ENCODE measurements around the gene KAT6B.
A peak's percentile ranks its signal among the peaks of the same experiment; 100 is the strongest.

The KAT6B gene

GRCh38 chr10:75018686-75019307 is 192.4 kb downstream of the KAT6B start:
- DNase-seq, result no peak

- no peak for DNase-seq
Observed at GRCh38 chr10:75019370-75019769, 193.0 kb downstream of the KAT6B start.

DNA sequence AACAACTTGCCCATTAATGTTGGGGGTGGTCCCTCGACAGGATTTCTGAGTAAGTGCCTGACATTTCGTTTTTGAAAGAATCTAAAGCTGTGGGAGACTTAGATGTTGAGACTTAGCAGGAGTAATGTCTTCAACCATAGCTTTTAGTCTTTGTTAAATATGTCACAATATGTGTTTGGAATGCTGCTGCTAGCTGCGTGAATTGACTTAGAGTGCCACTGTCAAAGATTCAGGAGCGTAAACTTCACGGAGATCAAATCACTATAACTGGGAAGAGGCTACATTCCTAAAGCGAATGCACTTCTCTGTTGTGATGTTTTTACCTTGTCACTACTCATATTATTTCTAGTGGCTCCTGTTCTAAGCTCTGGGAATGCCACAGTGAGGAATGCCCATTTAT is 193.8 kb downstream of the KAT6B start:
- DNase-seq, result no peak

- DNase-seq, result no peak
Observed at GRCh38 chr10:75021379-75022249, 195.2 kb downstream of the KAT6B start.

GRCh38 chr10:75023074-75023473 is 196.7 kb downstream of the KAT6B start:
- no peak for DNase-seq

DNA sequence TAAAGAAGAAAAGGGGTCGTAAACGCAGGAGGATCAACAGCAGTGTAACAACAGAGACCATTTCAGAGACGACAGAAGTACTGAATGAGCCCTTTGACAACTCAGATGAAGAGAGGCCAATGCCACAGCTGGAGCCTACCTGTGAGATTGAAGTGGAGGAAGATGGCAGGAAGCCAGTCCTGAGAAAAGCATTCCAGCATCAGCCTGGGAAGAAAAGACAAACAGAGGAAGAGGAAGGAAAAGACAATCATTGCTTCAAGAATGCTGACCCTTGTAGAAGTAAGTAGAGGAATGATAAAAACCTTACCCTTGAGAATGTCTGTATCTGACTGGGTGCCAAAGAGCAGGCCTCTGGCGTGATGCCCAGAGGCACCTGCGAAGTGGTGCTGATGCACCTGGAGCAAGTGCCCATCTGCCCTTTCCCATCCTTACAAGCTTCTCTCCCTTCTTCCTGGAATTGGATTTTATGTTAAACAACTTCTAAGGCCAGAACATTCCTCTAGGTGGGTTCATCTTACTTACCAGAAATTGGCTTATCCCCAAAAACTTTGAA is 198.6 kb downstream of the KAT6B start:
- no peak for DNase-seq

DNA sequence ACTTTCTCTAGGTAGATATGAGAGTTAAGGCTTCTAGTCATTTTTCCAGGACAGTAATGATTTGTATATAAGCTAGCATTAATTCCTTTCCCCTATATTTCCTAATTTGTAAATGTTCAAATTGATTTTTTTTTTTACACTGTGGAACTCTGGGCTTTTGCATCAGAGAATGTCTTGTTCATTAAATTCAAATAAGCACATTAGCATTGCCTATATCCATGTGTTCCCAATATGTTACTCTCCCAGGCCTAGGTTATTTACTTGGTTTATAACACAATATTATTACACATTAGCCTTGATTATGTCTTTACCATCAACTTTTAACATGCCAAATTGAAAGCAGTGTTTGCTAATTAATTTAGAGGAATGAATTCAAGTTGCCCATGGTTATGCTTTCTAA is 201.6 kb downstream of the KAT6B start:
- no peak for DNase-seq

DNA sequence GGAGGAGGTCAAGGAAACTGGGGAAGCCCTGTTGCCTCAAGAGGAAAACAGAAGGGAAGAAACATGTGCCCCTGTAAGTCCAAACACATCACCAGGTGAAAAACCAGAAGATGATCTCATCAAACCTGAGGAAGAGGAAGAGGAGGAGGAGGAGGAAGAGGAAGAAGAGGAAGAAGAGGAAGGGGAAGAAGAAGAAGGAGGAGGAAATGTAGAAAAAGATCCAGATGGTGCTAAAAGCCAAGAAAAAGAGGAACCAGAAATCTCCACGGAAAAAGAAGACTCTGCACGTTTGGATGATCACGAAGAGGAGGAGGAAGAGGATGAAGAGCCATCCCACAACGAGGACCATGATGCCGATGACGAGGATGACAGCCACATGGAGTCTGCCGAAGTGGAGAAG is 202.3 kb downstream of the KAT6B start:
- no peak for DNase-seq

DNA sequence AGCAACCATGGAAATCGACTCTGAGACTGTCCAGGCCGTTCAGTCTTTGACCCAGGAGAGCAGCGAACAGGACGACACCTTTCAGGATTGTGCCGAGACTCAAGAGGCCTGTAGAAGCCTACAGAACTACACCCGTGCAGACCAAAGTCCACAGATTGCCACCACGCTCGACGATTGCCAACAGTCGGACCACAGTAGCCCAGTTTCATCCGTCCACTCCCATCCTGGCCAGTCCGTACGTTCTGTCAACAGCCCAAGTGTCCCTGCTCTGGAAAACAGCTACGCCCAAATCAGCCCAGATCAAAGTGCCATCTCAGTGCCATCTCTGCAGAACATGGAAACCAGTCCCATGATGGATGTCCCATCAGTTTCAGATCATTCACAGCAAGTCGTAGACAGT is 203.0 kb downstream of the KAT6B start:
- DNase-seq, result no peak

DNA sequence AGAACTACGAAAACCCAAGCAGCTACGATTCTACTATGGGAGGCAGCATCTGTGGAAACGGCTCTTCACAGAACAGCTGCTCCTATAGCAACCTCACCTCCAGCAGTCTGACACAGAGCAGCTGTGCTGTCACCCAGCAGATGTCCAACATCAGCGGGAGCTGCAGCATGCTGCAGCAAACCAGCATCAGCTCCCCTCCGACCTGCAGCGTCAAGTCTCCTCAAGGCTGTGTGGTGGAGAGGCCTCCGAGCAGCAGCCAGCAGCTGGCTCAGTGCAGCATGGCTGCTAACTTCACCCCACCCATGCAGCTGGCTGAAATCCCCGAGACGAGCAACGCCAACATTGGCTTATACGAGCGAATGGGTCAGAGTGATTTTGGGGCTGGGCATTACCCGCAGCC is 203.5 kb downstream of the KAT6B start:
- DNase-seq, result no peak

GRCh38 chr10:75030371-75030770 is 204.0 kb downstream of the KAT6B start:
- no peak for DNase-seq

DNA sequence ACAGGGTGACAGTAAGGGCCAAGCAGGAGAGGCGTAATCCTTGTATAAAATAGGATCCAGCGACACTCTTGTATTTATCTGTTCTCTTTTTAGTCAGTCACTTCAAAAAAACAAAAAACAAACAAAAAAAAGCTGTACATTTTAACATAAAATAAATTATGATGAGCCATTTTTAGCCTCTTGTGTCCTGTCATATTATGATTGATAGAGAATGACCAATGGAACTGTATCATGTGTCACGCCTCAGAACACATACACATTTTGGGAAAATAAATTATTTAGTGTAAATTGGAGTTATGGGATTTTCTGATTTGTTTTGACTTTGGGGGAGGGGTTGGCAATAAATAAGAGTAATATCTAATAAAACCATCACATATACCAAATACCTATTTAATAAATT is 205.7 kb downstream of the KAT6B start:
- no peak for DNase-seq

- no peak for DNase-seq
Observed at GRCh38 chr10:75032813-75033212, 206.4 kb downstream of the KAT6B start.

DNA sequence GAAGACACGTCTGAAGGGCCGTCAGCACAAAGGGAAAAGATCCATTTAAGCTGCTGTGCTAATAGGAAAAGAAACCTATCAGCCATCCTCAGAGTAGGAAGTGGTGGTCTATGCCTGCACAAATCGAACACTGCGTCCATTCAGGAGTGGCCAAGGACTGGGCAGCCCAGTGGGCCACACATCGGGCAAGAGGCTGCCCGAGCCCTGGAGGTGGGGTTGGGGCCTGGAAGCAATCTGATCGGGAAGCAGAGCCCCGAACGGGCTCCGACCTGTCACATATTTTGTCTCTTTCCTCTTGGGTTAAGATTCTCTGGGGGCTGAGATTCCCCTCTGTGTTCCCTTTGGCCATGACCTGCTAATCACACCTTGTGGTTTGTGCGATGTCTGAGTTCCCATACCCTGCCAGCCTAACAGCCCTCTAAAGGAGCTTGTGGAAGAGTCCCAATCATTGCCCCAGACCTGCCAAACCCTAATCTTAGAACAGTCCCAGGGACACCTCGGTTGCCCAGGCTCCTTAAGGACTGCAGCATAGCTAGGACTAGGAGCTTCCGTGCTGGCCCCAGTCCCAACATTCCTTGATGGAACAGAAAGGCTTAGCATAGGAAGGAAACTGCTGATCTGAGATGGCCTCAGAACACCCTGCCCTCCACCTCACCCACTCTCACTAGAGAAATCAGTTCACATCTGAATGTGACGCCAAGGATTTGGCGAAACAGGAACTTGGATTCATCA is 207.2 kb downstream of the KAT6B start:
- DNase-seq, result no peak

DNA sequence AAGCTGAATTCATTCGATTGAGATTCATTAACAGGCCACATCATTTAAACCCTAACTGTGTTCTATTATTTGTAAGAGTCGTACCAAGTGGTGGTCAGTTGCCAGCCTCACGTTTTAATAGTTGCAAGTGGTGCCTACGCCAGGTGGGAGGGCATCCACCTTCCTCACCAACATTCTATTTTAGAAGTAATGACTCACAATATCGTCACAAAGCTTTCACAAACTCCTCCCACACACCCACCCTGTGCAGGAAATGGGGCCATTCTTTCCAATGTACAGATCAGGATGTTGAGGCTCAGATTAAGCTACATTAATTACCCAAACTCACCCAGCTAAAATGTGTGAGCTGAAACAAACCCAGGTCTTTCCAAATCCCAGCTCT is 207.7 kb downstream of the KAT6B start:
- DNase-seq, result peak; percentile 36

DNA sequence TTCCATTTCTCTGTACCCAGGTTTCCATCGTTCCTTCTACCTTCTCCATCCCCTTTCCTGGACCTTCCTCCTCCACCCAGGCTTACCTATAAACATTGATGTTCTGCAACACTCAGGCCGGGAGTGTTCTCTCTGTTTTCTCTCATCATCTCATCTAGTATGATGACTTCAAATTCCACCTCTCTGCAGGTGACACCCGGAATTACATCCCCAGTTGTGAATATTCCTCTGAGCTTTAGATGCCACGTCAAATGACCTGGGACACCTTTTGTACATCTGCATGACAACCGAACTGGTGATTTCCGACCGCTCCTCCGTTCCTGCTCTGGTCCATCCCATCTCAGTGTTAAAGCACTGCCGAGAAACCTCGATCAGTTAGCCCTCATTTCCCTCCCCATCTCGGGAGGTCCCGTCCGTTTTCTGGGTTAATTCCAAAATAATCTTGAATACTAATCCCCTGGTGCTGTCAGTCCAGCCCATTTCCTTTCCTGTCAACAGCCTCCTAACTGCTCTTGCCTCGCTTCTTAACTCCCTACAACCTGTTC is 208.4 kb downstream of the KAT6B start:
- DNase-seq, result no peak

DNA sequence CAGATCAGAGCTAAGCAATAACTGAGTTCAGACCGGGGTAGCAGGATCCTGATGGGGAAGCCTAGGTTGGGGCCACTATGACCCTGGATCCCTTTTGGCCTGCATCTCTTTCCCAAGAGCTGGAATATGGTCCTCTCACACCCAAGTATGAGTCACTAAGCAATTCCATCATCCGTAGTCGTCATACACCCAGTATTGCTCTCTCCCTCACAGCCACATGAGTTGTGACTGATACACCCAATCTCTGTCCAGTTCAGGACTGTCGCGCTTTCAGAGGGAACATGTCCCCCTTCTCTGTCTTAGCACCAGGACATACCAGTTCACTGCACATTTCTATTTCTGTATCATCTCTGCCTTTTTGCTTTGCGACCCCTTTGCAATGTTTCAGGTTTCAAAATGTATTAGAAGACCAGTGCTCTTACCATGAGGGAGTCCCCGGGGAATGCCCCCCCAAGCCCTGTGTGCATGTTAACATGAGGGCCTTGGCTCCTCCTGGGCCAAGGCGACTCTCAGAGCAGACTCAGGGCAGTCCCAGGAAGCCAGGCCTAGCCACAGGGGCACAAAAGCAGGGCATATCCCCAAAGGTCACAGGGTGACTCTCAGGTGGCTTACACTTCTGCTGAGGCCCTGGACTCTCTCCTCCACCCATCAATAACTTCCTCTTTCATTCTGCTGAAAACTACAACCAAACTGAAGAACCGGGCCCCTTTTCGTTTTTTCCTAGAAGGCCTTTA is 209.7 kb downstream of the KAT6B start:
- DNase-seq, result no peak

DNA sequence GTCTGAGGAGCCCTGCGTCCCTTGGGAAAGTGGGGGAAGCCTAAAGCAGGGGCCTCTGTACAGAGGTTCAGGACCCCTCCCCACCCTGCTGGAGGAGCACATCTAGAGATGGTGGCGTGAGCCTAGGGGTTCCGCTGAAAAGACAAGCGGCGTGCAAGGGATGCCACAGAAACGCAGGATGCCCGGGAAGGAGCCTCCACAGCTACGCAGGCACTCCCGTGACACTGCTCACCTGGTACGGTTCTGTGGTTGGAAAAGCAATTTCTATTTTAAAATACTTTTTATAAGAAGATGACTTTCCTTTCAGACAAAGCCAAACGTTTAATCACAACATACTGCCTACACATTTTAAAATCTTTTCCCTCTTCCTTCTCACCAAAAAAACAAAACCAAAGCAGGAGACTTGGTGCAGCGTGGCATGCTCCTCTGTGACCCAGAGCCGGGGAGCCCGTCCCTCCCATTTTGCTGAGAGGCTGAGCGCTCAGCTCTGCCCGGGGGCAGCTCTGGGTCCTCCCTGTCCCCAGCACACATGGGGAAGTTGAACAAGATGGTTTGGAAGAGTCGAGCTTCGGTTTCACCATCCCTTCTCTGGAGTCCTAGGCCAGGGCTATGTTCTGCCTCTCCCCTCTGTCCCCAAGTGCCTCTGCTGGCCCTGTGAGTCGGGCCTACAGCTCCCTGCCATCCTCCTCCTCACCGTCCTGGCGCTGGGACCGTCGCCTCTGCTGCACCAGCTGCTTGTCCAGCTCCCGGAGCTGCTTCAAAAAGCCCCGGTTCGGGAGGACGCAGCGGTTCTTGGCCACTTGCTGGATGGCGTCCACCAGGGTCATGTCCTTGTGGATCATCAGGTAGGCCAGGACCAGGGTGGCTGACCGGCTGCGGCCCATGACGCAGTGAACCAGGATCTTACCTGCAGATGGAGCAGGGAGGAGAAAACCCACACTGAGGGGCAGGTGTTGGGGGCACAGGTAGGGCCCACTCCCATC is 211.1 kb downstream of the KAT6B start:
- DNase-seq, result no peak

DNA sequence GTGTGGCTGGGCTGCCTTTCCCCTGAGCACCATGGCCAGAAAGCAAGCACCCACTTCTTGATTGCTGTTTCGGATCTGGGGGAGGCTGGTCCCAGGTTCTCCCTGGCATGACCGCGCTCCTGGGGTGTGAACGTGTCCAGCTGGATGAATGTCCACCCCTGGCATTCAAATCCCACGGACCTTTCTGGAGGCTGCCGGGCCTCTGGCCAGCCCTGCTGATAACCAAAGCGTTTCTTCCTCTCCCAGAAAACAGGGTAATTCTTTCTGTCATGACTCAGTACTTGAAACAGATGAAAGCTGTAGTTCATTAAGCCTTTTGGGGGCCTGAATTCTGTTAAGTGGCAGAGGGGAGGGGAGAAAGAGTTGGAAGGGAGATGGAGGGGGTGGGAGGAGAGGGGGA is 211.9 kb downstream of the KAT6B start:
- DNase-seq, result no peak

- no peak for DNase-seq
Observed at GRCh38 chr10:75040576-75040975, 214.2 kb downstream of the KAT6B start.

DNA sequence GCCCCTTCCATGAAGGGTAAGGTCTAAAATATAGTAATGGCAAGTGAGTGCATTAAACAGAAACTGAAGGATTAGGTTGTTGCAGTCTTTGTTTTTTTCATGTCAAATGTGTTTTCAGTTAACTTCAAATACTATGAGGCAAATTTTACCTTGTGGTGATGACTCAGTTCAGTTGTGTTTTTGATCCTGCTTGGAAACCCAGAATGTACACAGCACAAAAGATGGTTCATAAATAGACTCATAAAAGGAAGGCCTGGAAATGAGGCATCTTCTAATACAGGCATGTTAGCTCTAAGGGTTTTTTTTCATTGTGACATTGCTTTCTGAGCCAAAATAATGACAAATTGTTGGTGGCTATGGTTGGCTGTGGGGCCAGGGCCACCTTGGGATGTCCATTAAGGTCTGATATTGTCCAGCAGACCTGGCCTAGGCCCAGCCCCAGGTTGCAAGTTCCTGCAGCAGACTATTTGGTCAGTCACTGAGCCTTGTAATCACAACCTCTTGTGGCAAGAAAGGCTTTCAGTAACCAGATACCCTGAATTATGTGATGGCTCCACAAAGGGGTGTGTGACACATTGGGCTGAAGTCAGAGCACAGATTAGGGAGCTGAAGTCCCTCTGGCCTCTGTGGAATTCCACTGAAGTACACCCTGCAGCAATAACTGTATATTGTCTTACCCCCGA is 216.0 kb downstream of the KAT6B start:
- DNase-seq, result no peak
